ENCODE results near the gene FEN1. TPM values are rescaled to one million over a fixed set of nuclear protein-coding genes. Genes with fewer than 3 reads are reported as not detected.

Gene FEN1
- total RNA-seq, 4 donors from 2014 or later, result 5.0 to 10.2 (median 7.5) TPM

DNA sequence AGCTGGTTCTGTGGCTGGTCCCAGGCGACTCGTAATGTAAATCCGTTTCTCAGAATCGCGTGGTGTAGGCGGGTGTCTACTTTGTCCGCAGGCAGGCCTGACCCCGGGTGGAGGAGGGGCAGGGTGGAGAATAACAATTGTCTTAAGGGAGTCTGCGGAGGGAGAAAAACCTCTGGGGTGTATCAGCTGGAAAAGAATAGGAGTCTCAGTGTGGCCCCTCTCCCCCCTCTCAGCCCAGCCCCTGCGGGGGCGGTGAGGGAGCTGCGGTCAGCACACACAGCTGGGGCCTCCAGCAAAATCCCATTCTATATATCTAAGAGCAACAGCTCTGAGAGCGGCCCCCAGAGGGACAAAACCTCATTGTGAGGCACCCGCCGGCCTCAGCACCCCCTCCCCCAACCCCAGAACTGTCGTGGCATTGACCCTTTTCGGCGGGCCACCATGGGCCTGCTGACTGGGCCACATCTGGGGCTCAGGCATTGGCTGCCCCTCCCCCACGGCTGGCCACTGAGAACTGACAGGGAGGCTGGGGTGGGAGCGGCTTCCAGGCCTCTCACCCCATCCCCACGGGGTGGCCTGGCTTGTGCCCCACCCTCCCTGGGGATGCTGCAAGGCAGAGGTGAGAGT is 43.0 kb upstream of the FEN1 start:
- Histone ChIP-seq H3K36me3 (peaks cover 0 to 3% (median 2%) of the 10 kb centered on the region in 4 donors), H3K4me1 (peaks cover 10 to 27% (median 21%) of the 10 kb centered on the region in 4 donors), H3K27ac (replicated peaks in 1 of 4) (no peak overlapping the region), H3K27me3 (peaks cover 0 to 40% (median 15%) of the 10 kb centered on the region in 4 donors), H3K4me3 (no peak overlapping the region), H3K9me3 (no peaks in the 10 kb centered on the region)
- intact Hi-C loops (cut with DNase I), result loop anchor here (5.0 kb wide), 1 partner anchor 358 kb away; no protein-coding TSS in a partner anchor
- WGBS, result 56% methylated on average over 21 of the region's 21 CpGs
- TF ChIP-seq POLR2A (IDR thresholded peaks at IDR 0.05; ENCODE audit: low read depth) (no peak), EP300 (IDR thresholded peaks at IDR 0.05) (no peak), POLR2AphosphoS5 (IDR thresholded peaks at IDR 0.05) (no peak)
- TF ChIP-seq, protein P1, sequence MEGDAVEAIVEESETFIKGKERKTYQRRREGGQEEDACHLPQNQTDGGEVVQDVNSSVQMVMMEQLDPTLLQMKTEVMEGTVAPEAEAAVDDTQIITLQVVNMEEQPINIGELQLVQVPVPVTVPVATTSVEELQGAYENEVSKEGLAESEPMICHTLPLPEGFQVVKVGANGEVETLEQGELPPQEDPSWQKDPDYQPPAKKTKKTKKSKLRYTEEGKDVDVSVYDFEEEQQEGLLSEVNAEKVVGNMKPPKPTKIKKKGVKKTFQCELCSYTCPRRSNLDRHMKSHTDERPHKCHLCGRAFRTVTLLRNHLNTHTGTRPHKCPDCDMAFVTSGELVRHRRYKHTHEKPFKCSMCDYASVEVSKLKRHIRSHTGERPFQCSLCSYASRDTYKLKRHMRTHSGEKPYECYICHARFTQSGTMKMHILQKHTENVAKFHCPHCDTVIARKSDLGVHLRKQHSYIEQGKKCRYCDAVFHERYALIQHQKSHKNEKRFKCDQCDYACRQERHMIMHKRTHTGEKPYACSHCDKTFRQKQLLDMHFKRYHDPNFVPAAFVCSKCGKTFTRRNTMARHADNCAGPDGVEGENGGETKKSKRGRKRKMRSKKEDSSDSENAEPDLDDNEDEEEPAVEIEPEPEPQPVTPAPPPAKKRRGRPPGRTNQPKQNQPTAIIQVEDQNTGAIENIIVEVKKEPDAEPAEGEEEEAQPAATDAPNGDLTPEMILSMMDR (IDR thresholded peaks at IDR 0.05), result no peak
- no peak for DNase-seq (ENCODE audit: extremely low spot score)

DNA sequence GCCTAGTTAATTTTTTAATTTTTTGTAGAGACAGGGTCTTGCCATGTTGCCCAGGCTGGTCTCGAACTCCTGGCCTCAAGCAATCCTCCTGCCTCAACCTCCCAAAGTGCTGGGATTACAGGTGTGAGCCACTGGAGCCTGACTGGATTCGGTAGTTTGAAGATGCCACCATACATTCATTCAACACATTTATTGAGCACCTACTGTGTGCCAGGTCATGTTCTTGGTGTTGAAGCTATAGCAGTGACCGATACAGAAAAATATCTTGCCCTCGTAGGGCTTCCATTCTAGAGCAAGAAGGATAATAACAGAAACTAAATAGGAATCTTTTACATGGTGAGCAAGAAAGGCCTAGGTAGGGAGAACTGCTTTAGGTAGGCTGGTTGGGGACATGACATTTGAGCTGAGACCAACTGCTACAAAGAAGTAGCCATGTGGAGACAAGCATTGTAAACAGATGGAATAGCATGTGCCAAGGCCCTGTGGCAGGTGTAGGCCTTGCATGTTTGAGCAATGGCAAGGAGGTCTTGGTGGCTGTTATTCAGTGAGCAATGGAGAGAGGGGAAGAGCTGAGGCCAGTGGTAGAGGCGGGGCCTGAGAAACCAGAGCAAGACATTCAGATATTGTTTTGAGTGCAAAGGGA is 42.0 kb upstream of the FEN1 start:
- no peaks in the 10 kb centered on the region for H3K9me3 ChIP-seq
- no peaks in the 10 kb centered on the region for H3K36me3 ChIP-seq
- no peak for DNase-seq (ENCODE audit: extremely low spot score)
- 92% methylated on average over 5 of the region's 5 CpGs for WGBS
- peaks cover 10 to 27% (median 21%) of the 10 kb centered on the region in 4 donors for H3K4me1 ChIP-seq
- H3K4me3 ChIP-seq, result no peak overlapping the region
- H3K27ac ChIP-seq (replicated peaks in 1 of 4), result no peak overlapping the region
- intact Hi-C loops (cut with DNase I), result no loop called here
- TF ChIP-seq POLR2AphosphoS5 (IDR thresholded peaks at IDR 0.05) (no peak), POLR2A (IDR thresholded peaks at IDR 0.05; ENCODE audit: low read depth) (no peak), EP300 (IDR thresholded peaks at IDR 0.05) (no peak)
- TF ChIP-seq, protein P1 (IDR thresholded peaks at IDR 0.05), result no peak
- H3K27me3 ChIP-seq, result peaks cover 0 to 40% (median 15%) of the 10 kb centered on the region in 4 donors

DNA sequence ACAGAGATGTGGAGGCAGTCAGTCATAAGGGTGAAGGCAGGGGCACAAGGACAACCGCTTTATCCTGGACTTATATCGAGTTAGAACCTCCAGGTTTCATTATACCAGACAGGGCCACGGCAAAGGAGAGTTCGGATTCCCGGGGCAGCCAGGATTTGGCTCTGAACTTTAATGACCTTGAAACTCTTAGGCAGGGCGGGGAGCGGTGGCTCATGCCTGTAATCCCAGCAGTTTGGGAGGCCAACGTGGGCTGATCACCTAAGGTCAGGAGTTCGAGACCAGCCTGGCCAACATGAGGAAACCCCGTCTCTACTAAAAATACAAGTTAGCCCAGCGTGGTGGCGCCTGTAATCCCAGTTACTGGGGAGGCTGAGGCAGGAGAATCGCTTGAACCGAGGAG is 41.3 kb upstream of the FEN1 start:
- Histone ChIP-seq H3K27ac (replicated peaks in 1 of 4) (no peak overlapping the region), H3K9me3 (no peaks in the 10 kb centered on the region), H3K4me1 (peaks cover 10 to 27% (median 22%) of the 10 kb centered on the region in 4 donors), H3K36me3 (no peaks in the 10 kb centered on the region), H3K27me3 (peaks cover 0 to 40% (median 15%) of the 10 kb centered on the region in 4 donors), H3K4me3 (no peak overlapping the region)
- DNase-seq (ENCODE audit: extremely low spot score), result no peak
- 92% methylated on average over 14 of the region's 14 CpGs for WGBS
- TF ChIP-seq EP300 (IDR thresholded peaks at IDR 0.05) (no peak), POLR2A (IDR thresholded peaks at IDR 0.05; ENCODE audit: low read depth) (no peak)
- intact Hi-C loops (cut with DNase I), result no loop called here

DNA sequence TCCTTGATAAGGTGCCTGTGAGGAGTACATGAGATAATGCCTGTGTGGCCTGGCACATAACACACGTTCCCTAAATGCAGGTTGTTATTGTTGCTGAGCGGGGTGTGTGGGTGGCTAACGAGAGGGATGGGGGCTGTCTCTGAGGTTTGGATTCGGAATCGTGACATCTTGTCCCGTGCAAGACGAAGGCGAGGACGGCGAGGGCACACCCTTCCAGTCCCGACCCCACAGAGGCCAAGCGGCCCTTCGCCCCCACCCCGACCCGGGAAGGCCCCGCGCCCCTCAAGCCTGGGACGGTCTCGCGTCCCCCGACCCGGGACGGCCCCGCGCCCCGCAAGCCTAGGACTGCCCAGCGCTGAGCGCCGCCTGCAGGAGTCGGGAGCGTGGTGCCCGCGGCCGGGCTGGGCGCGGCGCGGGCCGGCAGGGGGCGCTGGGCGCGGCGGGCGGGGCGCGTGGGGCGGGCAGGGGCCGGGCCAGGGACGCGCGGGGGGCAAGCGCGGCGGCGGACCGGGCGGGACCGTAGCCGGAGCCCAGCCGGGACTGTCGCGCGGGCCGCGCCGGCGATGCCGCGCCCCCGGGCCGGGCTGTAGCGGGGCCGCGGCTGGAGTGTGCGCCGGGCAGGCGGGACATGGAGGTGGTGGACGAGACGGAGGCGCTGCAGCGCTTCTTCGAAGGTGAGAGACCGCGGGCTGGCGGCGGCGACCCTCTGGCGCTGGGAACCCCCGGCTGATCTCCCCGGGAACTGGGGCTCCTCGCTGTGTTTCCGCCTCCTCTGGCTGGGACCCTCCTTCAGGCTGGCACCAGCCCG is 40.4 kb upstream of the FEN1 start, which contains the start of gene MYRF:
MYRF (plus strand) TSS at position 520 of the 808 bp plus-strand sequence; CDS start at position 629, 109 bp downstream.
- peak within 1 kb of the TSS; percentile 47 to 66 (median 50) for H3K4me3 ChIP-seq
- DNase-seq (ENCODE audit: extremely low spot score), result no peak
- H3K27me3 ChIP-seq, result peaks cover 0 to 40% (median 15%) of the 10 kb centered on the region in 4 donors
- TF ChIP-seq EP300 (IDR thresholded peaks at IDR 0.05) (no peak), POLR2A (IDR thresholded peaks at IDR 0.05; ENCODE audit: low read depth) (no peak), POLR2AphosphoS5 (IDR thresholded peaks at IDR 0.05) (no peak)
- TF ChIP-seq, protein P1 (IDR thresholded peaks at IDR 0.05), result peak; percentile 31 to 52 (median 48)
- H3K9me3 ChIP-seq, result no peaks in the 10 kb centered on the region
- H3K27ac ChIP-seq (replicated peaks in 1 of 4), result no peak within 1 kb of the TSS
- no peaks in the 10 kb centered on the region for H3K36me3 ChIP-seq
- 0% methylated on average over 12 of the region's 93 CpGs for WGBS
- intact Hi-C loops (cut with DNase I), result no loop called here
- H3K4me1 ChIP-seq, result peaks cover 10 to 25% (median 22%) of the 10 kb centered on the region in 4 donors

Data from esophagus muscularis mucosa (tissue), 4 donors.